COLO668 (cell line): ENCODE data around the gene ECI1.
A peak's percentile ranks its signal among the peaks of the same experiment; 100 is the strongest.
"Not testable (repeated sequence)": the region's sequence is repeated elsewhere in the genome, so short reads cannot be mapped to it uniquely, and the experiment has no call there.

ENCODE experiments used
- DNase-seq: peaks from one replicate; lab custom pipeline; 2025; ENCODE audit not compliant: unreplicated experiment; lab: John Stamatoyannopoulos, UW

The ECI1 gene

GRCh38 chr16:2212362-2213324 lies 38.7 kb downstream of the ECI1 start:
- DNase-seq, result peak; percentile 32

- DNase-seq, result no peak
Measured at GRCh38 chr16:2211923-2212347, 39.5 kb downstream of the ECI1 start.

GRCh38 chr16:2210386-2211365 lies 40.7 kb downstream of the ECI1 start, which contains the start of gene BRICD5:
Gene BRICD5, minus strand, starts transcription at chr16:2210863. Its CDS starts 30 bp downstream, at chr16:2210833.
- no peak for DNase-seq

- DNase-seq, result no peak
Measured at GRCh38 chr16:2210009-2210332, 41.4 kb downstream of the ECI1 start.

- DNase-seq, result peak; percentile 16
Measured at GRCh38 chr16:2209258-2210008, 42.0 kb downstream of the ECI1 start.

GRCh38 chr16:2208772-2209171 lies 42.6 kb downstream of the ECI1 start:
- no peak for DNase-seq

GRCh38 chr16:2208308-2208707 lies 43.1 kb downstream of the ECI1 start:
- DNase-seq, result no peak

GRCh38 chr16:2207872-2208271 lies 43.5 kb downstream of the ECI1 start:
- DNase-seq, result no peak

GRCh38 chr16:2206780-2207433 lies 44.5 kb downstream of the ECI1 start:
- no peak for DNase-seq

- no peak for DNase-seq
Measured at GRCh38 chr16:2206420-2206779, 45.0 kb downstream of the ECI1 start.

- DNase-seq, result peak; percentile 53
Measured at GRCh38 chr16:2205967-2206313, 45.4 kb downstream of the ECI1 start.

- peak; percentile 91 for DNase-seq
Measured at GRCh38 chr16:2205104-2205966, 46.1 kb downstream of the ECI1 start, which contains the start of gene MLST8. Gene MLST8, plus strand, starts transcription at chr16:2205454. Its CDS starts 632 bp downstream, at chr16:2206086.

GRCh38 chr16:2204416-2205103 lies 46.8 kb downstream of the ECI1 start:
- no peak for DNase-seq

GRCh38 chr16:2203119-2203688 lies 48.2 kb downstream of the ECI1 start:
- not testable (repeated sequence) for DNase-seq

GRCh38 chr16:2200313-2200712 lies 51.1 kb downstream of the ECI1 start:
- DNase-seq, result no peak

- DNase-seq, result no peak
Measured at GRCh38 chr16:2199621-2200139, 51.7 kb downstream of the ECI1 start.

- no peak for DNase-seq
Measured at GRCh38 chr16:2199095-2199494, 52.3 kb downstream of the ECI1 start.

GRCh38 chr16:2198283-2198682 lies 53.1 kb downstream of the ECI1 start:
- DNase-seq, result no peak
